ENCODE data around the gene SH2D7.

DNA sequence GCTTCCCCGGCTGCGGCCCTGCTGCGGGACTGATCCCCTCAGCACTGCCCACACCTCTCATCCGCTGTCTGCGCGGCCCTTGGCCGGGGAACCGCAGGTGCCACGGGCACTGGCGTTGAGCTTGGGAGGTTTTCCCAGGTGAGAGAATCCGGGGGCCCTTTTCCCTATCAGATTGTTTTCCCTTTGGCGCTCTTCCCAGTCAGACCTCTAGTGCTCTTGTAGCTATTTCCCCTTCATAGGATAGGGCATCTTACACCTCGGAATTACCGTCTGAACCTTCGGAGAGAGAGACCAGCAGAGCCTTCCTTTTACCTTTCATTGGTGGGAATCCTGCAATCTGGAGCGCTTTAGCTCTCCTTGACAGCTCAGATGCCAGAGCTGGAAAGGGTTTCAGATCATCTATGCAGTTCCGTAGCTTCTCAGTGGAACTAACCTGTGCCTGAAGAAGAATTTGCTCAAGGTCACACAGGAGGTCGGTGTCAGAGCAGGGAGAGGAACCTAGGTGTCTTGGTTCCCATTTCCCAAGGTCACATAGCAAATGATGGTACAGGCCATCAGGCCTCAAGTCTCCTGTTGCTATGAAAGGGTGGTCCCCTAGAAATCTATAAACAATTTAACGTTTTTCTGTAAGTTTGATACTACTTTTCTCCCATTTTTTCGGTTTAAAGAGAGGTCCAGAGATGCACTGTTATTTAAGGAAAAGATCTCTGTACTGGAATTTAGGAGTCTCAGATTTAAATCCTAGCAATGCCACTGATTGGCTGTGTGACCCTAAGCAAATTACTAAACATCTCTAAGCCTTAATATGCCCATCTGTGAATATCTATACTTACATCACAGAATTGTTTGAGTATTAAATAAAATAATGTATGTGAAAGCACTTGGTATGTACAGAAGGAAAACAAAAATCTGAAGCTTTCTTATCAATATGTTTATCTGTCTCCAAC is 57.7 kb downstream of the SH2D7 start:
- TF ChIP-seq, protein P1, sequence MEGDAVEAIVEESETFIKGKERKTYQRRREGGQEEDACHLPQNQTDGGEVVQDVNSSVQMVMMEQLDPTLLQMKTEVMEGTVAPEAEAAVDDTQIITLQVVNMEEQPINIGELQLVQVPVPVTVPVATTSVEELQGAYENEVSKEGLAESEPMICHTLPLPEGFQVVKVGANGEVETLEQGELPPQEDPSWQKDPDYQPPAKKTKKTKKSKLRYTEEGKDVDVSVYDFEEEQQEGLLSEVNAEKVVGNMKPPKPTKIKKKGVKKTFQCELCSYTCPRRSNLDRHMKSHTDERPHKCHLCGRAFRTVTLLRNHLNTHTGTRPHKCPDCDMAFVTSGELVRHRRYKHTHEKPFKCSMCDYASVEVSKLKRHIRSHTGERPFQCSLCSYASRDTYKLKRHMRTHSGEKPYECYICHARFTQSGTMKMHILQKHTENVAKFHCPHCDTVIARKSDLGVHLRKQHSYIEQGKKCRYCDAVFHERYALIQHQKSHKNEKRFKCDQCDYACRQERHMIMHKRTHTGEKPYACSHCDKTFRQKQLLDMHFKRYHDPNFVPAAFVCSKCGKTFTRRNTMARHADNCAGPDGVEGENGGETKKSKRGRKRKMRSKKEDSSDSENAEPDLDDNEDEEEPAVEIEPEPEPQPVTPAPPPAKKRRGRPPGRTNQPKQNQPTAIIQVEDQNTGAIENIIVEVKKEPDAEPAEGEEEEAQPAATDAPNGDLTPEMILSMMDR (conservative IDR thresholded peaks at IDR 0.05; ENCODE audit: low read depth in 2 of 2): no peak
- TF ChIP-seq, protein P2, sequence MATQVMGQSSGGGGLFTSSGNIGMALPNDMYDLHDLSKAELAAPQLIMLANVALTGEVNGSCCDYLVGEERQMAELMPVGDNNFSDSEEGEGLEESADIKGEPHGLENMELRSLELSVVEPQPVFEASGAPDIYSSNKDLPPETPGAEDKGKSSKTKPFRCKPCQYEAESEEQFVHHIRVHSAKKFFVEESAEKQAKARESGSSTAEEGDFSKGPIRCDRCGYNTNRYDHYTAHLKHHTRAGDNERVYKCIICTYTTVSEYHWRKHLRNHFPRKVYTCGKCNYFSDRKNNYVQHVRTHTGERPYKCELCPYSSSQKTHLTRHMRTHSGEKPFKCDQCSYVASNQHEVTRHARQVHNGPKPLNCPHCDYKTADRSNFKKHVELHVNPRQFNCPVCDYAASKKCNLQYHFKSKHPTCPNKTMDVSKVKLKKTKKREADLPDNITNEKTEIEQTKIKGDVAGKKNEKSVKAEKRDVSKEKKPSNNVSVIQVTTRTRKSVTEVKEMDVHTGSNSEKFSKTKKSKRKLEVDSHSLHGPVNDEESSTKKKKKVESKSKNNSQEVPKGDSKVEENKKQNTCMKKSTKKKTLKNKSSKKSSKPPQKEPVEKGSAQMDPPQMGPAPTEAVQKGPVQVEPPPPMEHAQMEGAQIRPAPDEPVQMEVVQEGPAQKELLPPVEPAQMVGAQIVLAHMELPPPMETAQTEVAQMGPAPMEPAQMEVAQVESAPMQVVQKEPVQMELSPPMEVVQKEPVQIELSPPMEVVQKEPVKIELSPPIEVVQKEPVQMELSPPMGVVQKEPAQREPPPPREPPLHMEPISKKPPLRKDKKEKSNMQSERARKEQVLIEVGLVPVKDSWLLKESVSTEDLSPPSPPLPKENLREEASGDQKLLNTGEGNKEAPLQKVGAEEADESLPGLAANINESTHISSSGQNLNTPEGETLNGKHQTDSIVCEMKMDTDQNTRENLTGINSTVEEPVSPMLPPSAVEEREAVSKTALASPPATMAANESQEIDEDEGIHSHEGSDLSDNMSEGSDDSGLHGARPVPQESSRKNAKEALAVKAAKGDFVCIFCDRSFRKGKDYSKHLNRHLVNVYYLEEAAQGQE (IDR thresholded peaks at IDR 0.05; ENCODE audit: unreplicated experiment): no peak
- TF ChIP-seq ZNF114 (CRISPR knock-in tag; IDR thresholded peaks at IDR 0.05): no peak
